Activated effector memory CD4-positive, alpha-beta T cell treated with Interleukin-2 at 50 U/mL for 16 hours (primary cell): ENCODE results near the gene UROC1.

Experiments used
- DNase-seq: peaks from one replicate; pipeline ENCODE4 v3.0.0-alpha.2; 2020

UROC1 gene

GRCh38 chr3:126438186-126438585 is 79.4 kb downstream of the UROC1 start:
- DNase-seq = no peak

- no peak for DNase-seq
These were observed 80.5 kb downstream of the UROC1 start for GRCh38 chr3:126436826-126437717.

GRCh38 chr3:126435456-126436315 is 81.9 kb downstream of the UROC1 start:
- no peak for DNase-seq

GRCh38 chr3:126434931-126435411 is 82.6 kb downstream of the UROC1 start:
- no peak for DNase-seq

DNA sequence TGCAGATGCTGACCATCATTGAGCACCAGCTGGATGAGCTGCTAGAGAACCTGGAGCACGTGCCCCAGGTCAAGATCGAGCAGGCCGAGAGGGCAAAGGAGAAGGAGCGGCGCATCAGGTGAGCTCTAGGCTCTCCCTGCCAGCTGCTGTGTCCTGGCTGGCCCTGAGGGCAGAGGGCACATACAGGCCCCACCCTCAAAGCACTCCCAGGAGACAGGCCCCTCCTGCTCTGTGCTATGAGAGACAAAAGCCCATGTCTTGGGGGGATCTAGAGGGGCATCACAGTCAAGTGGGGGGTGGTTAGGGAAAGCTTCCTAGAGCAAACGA is 83.3 kb downstream of the UROC1 start:
- DNase-seq = no peak

GRCh38 chr3:126433496-126434263 is 83.9 kb downstream of the UROC1 start:
- DNase-seq = no peak

- no peak for DNase-seq
These were observed 84.5 kb downstream of the UROC1 start for GRCh38 chr3:126433105-126433430.

DNA sequence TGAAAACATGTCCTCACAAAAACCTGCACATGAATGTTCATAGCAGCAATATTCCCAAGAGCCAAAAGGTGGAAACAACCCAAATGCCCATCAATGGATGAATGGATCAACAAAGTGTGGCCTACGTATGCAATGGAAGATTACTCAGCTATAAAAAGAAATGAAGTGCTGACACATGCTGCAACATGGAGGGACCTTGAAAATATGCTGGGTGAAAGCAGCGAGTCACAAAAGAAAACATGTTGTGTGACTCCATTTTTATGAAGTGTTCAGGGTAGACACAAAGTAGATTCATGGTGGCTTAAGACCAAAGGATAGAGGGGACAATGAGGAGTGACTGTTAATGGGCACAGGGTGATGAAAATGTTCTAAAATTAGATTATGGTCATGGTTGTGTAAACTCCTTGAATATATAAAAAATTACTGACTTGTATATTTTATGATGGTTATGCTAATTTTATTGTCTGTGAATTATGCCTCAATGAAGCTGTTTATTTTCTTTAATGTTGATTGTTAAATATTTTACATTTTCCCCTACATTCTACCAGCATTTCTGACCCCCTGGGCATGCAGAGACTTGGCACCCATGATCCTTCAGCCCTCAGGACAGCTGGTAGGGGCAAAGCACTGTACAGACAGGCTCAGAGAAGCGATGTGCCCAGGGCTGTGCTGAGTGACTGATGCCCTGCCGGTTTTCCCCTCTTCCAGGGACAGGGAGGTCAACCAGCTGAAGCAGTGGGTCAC is 85.0 kb downstream of the UROC1 start:
- no peak for DNase-seq
